ENCODE results near the gene CTNND2.

The CTNND2 gene

DNA sequence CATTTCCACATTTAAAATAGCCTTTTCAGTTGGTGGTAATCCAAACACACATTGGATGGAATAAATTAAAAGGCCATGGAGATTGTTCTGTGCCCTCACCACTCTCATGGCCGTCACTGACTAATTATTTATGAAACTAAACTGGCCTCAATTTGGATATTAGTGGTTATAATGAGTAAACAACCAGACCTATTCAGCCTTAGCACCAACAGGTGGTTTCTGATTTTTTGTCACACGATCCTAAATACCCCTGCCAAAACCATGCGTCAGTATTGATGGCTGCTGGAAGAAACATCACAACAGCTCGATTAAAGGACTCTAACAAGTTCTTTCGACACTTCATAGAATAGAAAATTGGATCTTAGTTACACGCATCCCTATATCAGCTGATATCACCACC lies 867.2 kb downstream of the CTNND2 start:
- Histone ChIP-seq H3K4me1 (ENCODE audit: low read depth, poor library complexity, severe bottlenecking) (peaks cover 18% of the 10 kb centered on the region), H3K4me2 (no peak overlapping the region), H3K4me3 (IDR thresholded peaks at IDR 0.05; ENCODE audit: insufficient read depth, low read depth, low read length) (no peak overlapping the region), H3K9ac (no peak overlapping the region), H3K27ac (no peak overlapping the region), H2AFZ (ENCODE audit: low read depth) (no peak overlapping the region), H3K36me3 (ENCODE audit: insufficient read depth) (no peaks in the 10 kb centered on the region), H4K20me1 (ENCODE audit: insufficient read depth) (no peaks in the 10 kb centered on the region), H3K27me3 (ENCODE audit: insufficient read depth, low read depth) (no peaks in the 10 kb centered on the region), H3K79me2 (ENCODE audit: insufficient read depth, low read depth) (no peaks in the 10 kb centered on the region)
- TF ChIP-seq, protein P1, sequence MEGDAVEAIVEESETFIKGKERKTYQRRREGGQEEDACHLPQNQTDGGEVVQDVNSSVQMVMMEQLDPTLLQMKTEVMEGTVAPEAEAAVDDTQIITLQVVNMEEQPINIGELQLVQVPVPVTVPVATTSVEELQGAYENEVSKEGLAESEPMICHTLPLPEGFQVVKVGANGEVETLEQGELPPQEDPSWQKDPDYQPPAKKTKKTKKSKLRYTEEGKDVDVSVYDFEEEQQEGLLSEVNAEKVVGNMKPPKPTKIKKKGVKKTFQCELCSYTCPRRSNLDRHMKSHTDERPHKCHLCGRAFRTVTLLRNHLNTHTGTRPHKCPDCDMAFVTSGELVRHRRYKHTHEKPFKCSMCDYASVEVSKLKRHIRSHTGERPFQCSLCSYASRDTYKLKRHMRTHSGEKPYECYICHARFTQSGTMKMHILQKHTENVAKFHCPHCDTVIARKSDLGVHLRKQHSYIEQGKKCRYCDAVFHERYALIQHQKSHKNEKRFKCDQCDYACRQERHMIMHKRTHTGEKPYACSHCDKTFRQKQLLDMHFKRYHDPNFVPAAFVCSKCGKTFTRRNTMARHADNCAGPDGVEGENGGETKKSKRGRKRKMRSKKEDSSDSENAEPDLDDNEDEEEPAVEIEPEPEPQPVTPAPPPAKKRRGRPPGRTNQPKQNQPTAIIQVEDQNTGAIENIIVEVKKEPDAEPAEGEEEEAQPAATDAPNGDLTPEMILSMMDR (conservative IDR thresholded peaks at IDR 0.05; ENCODE audit: low read depth, low read length) = no peak

DNA sequence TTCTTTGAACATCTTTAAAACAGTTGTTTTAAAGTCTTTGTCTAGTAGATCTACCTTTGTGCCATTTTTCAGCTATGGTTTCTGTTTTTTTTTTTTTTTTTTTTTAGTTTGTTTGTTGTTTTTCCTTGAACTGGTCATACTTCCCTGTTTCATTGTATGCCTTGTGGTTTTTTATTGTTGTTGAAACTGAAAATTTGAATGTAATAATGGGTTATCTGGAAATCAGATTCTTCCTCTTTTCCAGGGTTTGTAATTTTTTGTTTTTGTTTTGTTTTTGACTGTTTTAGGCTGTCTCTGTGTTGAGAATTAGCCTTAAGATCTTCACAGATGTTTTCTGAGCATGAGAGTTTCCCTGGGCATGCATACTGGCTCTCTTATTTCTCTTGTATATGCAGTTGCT lies 873.6 kb downstream of the CTNND2 start:
- H3K79me2 ChIP-seq (ENCODE audit: insufficient read depth, low read depth) = no peaks in the 10 kb centered on the region
- H2AFZ ChIP-seq (ENCODE audit: low read depth) = peak overlapping the region; percentile 25
- TF ChIP-seq, protein P1 (conservative IDR thresholded peaks at IDR 0.05; ENCODE audit: low read depth, low read length) = no peak
- 0 out of 2 replicates have a peak overlapping the region, but pooled peaks have one; percentile 6 for H3K9ac ChIP-seq
- peak overlapping the region; percentile 55 for H3K27ac ChIP-seq
- peaks cover 60% of the 10 kb centered on the region for H3K4me1 ChIP-seq (ENCODE audit: low read depth, poor library complexity, severe bottlenecking)
- H3K36me3 ChIP-seq (ENCODE audit: insufficient read depth) = no peaks in the 10 kb centered on the region
- H3K27me3 ChIP-seq (ENCODE audit: insufficient read depth, low read depth) = no peaks in the 10 kb centered on the region
- no peak overlapping the region for H3K4me3 ChIP-seq (IDR thresholded peaks at IDR 0.05; ENCODE audit: insufficient read depth, low read depth, low read length)
- no peaks in the 10 kb centered on the region for H4K20me1 ChIP-seq (ENCODE audit: insufficient read depth)
- peak overlapping the region; percentile 53 for H3K4me2 ChIP-seq

DNA sequence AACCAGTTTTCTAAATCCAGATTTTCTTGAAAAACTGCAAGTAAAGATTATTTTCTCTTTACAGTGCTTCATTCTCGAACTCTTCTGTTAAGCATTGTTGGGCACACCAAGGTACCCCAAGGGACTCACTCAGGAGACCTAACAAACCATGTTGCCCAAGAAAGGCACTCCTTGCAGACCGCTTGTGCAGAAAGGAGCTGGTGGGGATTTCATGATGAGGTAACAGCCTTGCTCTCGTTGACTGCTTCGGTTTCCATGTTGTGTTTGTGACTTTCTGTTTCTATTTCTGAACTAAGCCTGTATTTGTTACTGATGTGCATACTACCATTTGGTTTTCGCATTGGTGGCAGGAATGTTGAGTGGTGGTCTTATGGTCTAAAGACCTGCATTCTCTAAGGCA lies 876.6 kb downstream of the CTNND2 start:
- Histone ChIP-seq H3K4me2 (peak overlapping the region; percentile 97), H3K9ac (peak overlapping the region; percentile 45), H3K4me1 (ENCODE audit: low read depth, poor library complexity, severe bottlenecking) (peaks cover 67% of the 10 kb centered on the region), H3K4me3 (IDR thresholded peaks at IDR 0.05; ENCODE audit: insufficient read depth, low read depth, low read length) (no peak overlapping the region), H3K27me3 (ENCODE audit: insufficient read depth, low read depth) (no peaks in the 10 kb centered on the region), H3K27ac (peak overlapping the region; percentile 85), H3K79me2 (ENCODE audit: insufficient read depth, low read depth) (no peaks in the 10 kb centered on the region), H2AFZ (ENCODE audit: low read depth) (peak overlapping the region; percentile 88), H4K20me1 (ENCODE audit: insufficient read depth) (no peaks in the 10 kb centered on the region), H3K36me3 (ENCODE audit: insufficient read depth) (no peaks in the 10 kb centered on the region)
- TF ChIP-seq, protein P1 (conservative IDR thresholded peaks at IDR 0.05; ENCODE audit: low read depth, low read length) = no peak

DNA sequence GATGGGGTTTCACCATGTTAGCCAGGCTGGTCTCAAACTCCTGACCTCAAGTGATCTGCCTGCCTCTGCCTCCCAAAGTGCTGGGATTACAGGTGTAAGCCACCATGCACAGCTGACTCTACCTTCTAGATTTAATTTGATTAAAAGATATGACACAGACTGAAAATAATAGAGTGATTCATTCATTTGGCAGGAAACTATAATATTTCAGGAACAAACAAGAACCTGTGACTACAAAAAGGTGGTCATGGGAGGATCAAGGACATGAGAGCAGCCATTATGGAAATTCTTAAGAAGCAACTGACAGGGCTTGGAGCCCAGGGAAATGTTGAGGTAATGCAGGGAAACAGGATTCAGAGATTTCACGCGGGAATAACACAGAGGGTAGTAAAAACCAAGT lies 877.7 kb downstream of the CTNND2 start:
- H2AFZ ChIP-seq (ENCODE audit: low read depth) = no peak overlapping the region
- TF ChIP-seq, protein P1 (conservative IDR thresholded peaks at IDR 0.05; ENCODE audit: low read depth, low read length) = no peak
- no peaks in the 10 kb centered on the region for H3K36me3 ChIP-seq (ENCODE audit: insufficient read depth)
- no peaks in the 10 kb centered on the region for H3K79me2 ChIP-seq (ENCODE audit: insufficient read depth, low read depth)
- no peak overlapping the region for H3K9ac ChIP-seq
- no peak overlapping the region for H3K4me3 ChIP-seq (IDR thresholded peaks at IDR 0.05; ENCODE audit: insufficient read depth, low read depth, low read length)
- peaks cover 64% of the 10 kb centered on the region for H3K4me1 ChIP-seq (ENCODE audit: low read depth, poor library complexity, severe bottlenecking)
- no peaks in the 10 kb centered on the region for H3K27me3 ChIP-seq (ENCODE audit: insufficient read depth, low read depth)
- no peaks in the 10 kb centered on the region for H4K20me1 ChIP-seq (ENCODE audit: insufficient read depth)
- no peak overlapping the region for H3K4me2 ChIP-seq
- no peak overlapping the region for H3K27ac ChIP-seq

Measured in KMS-11 (cell line).